ENCODE data around the gene ACOX1. TPM values are rescaled to one million over a fixed set of nuclear protein-coding genes. Genes with fewer than 3 reads are reported as not detected.
A peak's percentile ranks its signal among the peaks of the same experiment; 100 is the strongest.

The ACOX1 gene
- total and polyA plus RNA-seq, 2 experiments from 2014 or later, result 36.0 to 93.6 TPM

GRCh38 chr17:75994802-75995370 is 15.9 kb upstream of the ACOX1 start:
- DNase-seq (ENCODE audit: low spot score), result no peak
- H3K4me3 ChIP-seq, result no peak overlapping the region
- no peaks in the 10 kb centered on the region for H3K9me3 ChIP-seq (ENCODE audit: low read depth)
- 93% methylated on average over 5 of the region's 5 CpGs for WGBS (ENCODE audit: low lambda C conversion rate, missing lambda C conversion rate)
- no peaks in the 10 kb centered on the region for H3K79me2 ChIP-seq
- peak overlapping the region; percentile 31 for H3K27ac ChIP-seq
- H3K27me3 ChIP-seq, result no peaks in the 10 kb centered on the region
- no peaks in the 10 kb centered on the region for H4K20me1 ChIP-seq (ENCODE audit: insufficient read depth, poor library complexity, severe bottlenecking)
- no peak for TF ChIP-seq EZH2 (IDR thresholded peaks at IDR 0.05; ENCODE audit: borderline replicate concordance)
- no peak for TF ChIP-seq EZH2phosphoT487 (IDR thresholded peaks at IDR 0.05; ENCODE audit: low read depth, severe bottlenecking, unreplicated experiment)
- no peak for TF ChIP-seq CTCF (IDR thresholded peaks at IDR 0.05; ENCODE audit: poor library complexity)
- H3K36me3 ChIP-seq (replicated peaks; ENCODE audit: insufficient read depth, low read depth), result no peaks in the 10 kb centered on the region
- H3K4me1 ChIP-seq (ENCODE audit: insufficient read depth), result peaks cover 25% of the 10 kb centered on the region
- no peak overlapping the region for H3K4me2 ChIP-seq
- no peaks in the 10 kb centered on the region for H3K9me2 ChIP-seq (replicated peaks; ENCODE audit: insufficient read depth)
- no peak overlapping the region for H2AFZ ChIP-seq

GRCh38 chr17:75991396-75991795 is 12.4 kb upstream of the ACOX1 start:
- H3K9me3 ChIP-seq (ENCODE audit: low read depth), result no peaks in the 10 kb centered on the region
- no peak overlapping the region for H3K4me2 ChIP-seq
- no peaks in the 10 kb centered on the region for H3K27me3 ChIP-seq
- H3K4me3 ChIP-seq, result no peak overlapping the region
- H3K4me1 ChIP-seq (ENCODE audit: insufficient read depth), result peaks cover 5% of the 10 kb centered on the region
- H3K9me2 ChIP-seq (replicated peaks; ENCODE audit: insufficient read depth), result no peaks in the 10 kb centered on the region
- H3K36me3 ChIP-seq (replicated peaks; ENCODE audit: insufficient read depth, low read depth), result no peaks in the 10 kb centered on the region
- H3K79me2 ChIP-seq, result no peaks in the 10 kb centered on the region
- H4K20me1 ChIP-seq (ENCODE audit: insufficient read depth, poor library complexity, severe bottlenecking), result no peaks in the 10 kb centered on the region
- TF ChIP-seq EZH2 (IDR thresholded peaks at IDR 0.05; ENCODE audit: borderline replicate concordance) (no peak), CTCF (IDR thresholded peaks at IDR 0.05; ENCODE audit: poor library complexity) (no peak), EZH2phosphoT487 (IDR thresholded peaks at IDR 0.05; ENCODE audit: low read depth, severe bottlenecking, unreplicated experiment) (no peak)
- H3K27ac ChIP-seq, result no peak overlapping the region
- DNase-seq (ENCODE audit: low spot score), result no peak
- no peak overlapping the region for H2AFZ ChIP-seq
- 100% methylated on average over 9 of the region's 9 CpGs for WGBS (ENCODE audit: low lambda C conversion rate, missing lambda C conversion rate)

- Histone ChIP-seq H3K9me2 (replicated peaks; ENCODE audit: insufficient read depth) (no peaks in the 10 kb centered on the region), H3K27ac (no peak overlapping the region), H3K9me3 (ENCODE audit: low read depth) (no peaks in the 10 kb centered on the region), H3K4me1 (ENCODE audit: insufficient read depth) (peaks cover 11% of the 10 kb centered on the region), H3K79me2 (peaks cover 16% of the 10 kb centered on the region), H2AFZ (no peak overlapping the region), H3K36me3 (replicated peaks; ENCODE audit: insufficient read depth, low read depth) (no peaks in the 10 kb centered on the region), H3K4me3 (no peak overlapping the region), H3K4me2 (no peak overlapping the region), H3K27me3 (no peaks in the 10 kb centered on the region), H4K20me1 (ENCODE audit: insufficient read depth, poor library complexity, severe bottlenecking) (no peaks in the 10 kb centered on the region)
- no peak for TF ChIP-seq CTCF (IDR thresholded peaks at IDR 0.05; ENCODE audit: poor library complexity)
- WGBS (ENCODE audit: low lambda C conversion rate, missing lambda C conversion rate), result 84% methylated on average over 4 of the region's 4 CpGs
- no peak for DNase-seq (ENCODE audit: low spot score)
These were observed 8.1 kb upstream of the ACOX1 start for GRCh38 chr17:75987041-75987440.

GRCh38 chr17:75985986-75986385 is 7.0 kb upstream of the ACOX1 start:
- H4K20me1 ChIP-seq (ENCODE audit: insufficient read depth, poor library complexity, severe bottlenecking), result no peaks in the 10 kb centered on the region
- H3K27me3 ChIP-seq, result no peaks in the 10 kb centered on the region
- H3K9me3 ChIP-seq (ENCODE audit: low read depth), result no peaks in the 10 kb centered on the region
- H3K9me2 ChIP-seq (replicated peaks; ENCODE audit: insufficient read depth), result no peaks in the 10 kb centered on the region
- H3K4me1 ChIP-seq (ENCODE audit: insufficient read depth), result peaks cover 21% of the 10 kb centered on the region
- H3K36me3 ChIP-seq (replicated peaks; ENCODE audit: insufficient read depth, low read depth), result no peaks in the 10 kb centered on the region
- no peak overlapping the region for H3K4me2 ChIP-seq
- no peak overlapping the region for H3K27ac ChIP-seq
- 88% methylated on average over 4 of the region's 4 CpGs for WGBS (ENCODE audit: low lambda C conversion rate, missing lambda C conversion rate)
- H3K79me2 ChIP-seq, result peaks cover 23% of the 10 kb centered on the region
- no peak for TF ChIP-seq EZH2phosphoT487 (IDR thresholded peaks at IDR 0.05; ENCODE audit: low read depth, severe bottlenecking, unreplicated experiment)
- TF ChIP-seq EZH2 (IDR thresholded peaks at IDR 0.05; ENCODE audit: borderline replicate concordance), result no peak
- TF ChIP-seq CTCF (IDR thresholded peaks at IDR 0.05; ENCODE audit: poor library complexity), result no peak
- H2AFZ ChIP-seq, result no peak overlapping the region
- DNase-seq (ENCODE audit: low spot score), result no peak
- no peak overlapping the region for H3K4me3 ChIP-seq

All from hepatocyte (in vitro differentiated cells).